ENCODE data around the gene KIRREL3.

DNA sequence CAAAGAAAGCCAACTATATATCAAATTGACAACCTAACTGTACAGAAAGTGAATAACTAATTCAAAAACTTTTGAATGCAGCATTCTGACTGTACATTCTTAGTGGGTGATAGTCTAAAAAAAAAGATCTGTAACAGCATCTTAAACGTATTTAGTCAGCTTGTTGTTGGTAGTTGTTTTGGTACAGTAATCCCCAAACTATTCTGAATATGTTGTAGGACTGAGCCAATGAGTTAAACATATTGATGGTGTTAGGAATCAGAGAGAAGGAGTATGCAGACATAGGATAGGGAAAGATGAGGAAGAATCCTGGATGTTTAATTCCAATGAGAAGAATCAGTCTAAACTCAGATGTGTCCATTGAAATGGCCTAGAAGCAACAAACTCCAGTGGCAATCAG, 41.9 kb upstream of the KIRREL3 start:
- TF ChIP-seq BHLHE40 (IDR thresholded peaks at IDR 0.05; ENCODE audit: low read depth, low read length) (no peak), POLR2A (IDR thresholded peaks at IDR 0.05; ENCODE audit: low read length) (no peak)
- TF ChIP-seq, protein P1, sequence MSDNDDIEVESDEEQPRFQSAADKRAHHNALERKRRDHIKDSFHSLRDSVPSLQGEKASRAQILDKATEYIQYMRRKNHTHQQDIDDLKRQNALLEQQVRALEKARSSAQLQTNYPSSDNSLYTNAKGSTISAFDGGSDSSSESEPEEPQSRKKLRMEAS (IDR thresholded peaks at IDR 0.05): no peak
- TF ChIP-seq, protein P2, sequence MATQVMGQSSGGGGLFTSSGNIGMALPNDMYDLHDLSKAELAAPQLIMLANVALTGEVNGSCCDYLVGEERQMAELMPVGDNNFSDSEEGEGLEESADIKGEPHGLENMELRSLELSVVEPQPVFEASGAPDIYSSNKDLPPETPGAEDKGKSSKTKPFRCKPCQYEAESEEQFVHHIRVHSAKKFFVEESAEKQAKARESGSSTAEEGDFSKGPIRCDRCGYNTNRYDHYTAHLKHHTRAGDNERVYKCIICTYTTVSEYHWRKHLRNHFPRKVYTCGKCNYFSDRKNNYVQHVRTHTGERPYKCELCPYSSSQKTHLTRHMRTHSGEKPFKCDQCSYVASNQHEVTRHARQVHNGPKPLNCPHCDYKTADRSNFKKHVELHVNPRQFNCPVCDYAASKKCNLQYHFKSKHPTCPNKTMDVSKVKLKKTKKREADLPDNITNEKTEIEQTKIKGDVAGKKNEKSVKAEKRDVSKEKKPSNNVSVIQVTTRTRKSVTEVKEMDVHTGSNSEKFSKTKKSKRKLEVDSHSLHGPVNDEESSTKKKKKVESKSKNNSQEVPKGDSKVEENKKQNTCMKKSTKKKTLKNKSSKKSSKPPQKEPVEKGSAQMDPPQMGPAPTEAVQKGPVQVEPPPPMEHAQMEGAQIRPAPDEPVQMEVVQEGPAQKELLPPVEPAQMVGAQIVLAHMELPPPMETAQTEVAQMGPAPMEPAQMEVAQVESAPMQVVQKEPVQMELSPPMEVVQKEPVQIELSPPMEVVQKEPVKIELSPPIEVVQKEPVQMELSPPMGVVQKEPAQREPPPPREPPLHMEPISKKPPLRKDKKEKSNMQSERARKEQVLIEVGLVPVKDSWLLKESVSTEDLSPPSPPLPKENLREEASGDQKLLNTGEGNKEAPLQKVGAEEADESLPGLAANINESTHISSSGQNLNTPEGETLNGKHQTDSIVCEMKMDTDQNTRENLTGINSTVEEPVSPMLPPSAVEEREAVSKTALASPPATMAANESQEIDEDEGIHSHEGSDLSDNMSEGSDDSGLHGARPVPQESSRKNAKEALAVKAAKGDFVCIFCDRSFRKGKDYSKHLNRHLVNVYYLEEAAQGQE (IDR thresholded peaks at IDR 0.05): no peak
- TF ChIP-seq, protein P3, sequence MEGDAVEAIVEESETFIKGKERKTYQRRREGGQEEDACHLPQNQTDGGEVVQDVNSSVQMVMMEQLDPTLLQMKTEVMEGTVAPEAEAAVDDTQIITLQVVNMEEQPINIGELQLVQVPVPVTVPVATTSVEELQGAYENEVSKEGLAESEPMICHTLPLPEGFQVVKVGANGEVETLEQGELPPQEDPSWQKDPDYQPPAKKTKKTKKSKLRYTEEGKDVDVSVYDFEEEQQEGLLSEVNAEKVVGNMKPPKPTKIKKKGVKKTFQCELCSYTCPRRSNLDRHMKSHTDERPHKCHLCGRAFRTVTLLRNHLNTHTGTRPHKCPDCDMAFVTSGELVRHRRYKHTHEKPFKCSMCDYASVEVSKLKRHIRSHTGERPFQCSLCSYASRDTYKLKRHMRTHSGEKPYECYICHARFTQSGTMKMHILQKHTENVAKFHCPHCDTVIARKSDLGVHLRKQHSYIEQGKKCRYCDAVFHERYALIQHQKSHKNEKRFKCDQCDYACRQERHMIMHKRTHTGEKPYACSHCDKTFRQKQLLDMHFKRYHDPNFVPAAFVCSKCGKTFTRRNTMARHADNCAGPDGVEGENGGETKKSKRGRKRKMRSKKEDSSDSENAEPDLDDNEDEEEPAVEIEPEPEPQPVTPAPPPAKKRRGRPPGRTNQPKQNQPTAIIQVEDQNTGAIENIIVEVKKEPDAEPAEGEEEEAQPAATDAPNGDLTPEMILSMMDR (IDR thresholded peaks at IDR 0.05): no peak
- TF ChIP-seq, protein P4, sequence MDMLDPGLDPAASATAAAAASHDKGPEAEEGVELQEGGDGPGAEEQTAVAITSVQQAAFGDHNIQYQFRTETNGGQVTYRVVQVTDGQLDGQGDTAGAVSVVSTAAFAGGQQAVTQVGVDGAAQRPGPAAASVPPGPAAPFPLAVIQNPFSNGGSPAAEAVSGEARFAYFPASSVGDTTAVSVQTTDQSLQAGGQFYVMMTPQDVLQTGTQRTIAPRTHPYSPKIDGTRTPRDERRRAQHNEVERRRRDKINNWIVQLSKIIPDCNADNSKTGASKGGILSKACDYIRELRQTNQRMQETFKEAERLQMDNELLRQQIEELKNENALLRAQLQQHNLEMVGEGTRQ (IDR thresholded peaks at IDR 0.05): no peak

All from A549 (cell line).